Psoas muscle (tissue), 8 donors: ENCODE results near the gene ING4. TPM values are rescaled to one million over a fixed set of nuclear protein-coding genes. Genes with fewer than 3 reads are reported as not detected.

Source experiments
- ATAC-seq, 4 donors: fragments of 200-7000 bp; cut with Tn5 transposase; one replicate each; pipeline ENCODE4 v1.9.1; 2020; ENCODE audit warnings: moderate library complexity in 3 of 4, mild to moderate bottlenecking in 2 of 4
- DNase-seq, 2 donors: peaks; one replicate each; pipeline ENCODE4 v3.0.0-alpha.2; 2020
- H3K27ac ChIP-seq: fragments of 200-600 bp; one replicate; pipeline ENCODE4 v1.8.0; 2022
- H3K27me3 ChIP-seq, 3 donors: fragments of 200-600 bp in 1 of 3; one replicate each; pipeline versions ENCODE4 v1.6.1 to v1.8.0; 2013 to 2022; ENCODE audit warnings: low read length in 2 of 3, mild to moderate bottlenecking in 2 of 3, moderate library complexity in 1 of 3; ENCODE audit not compliant: insufficient read depth in 3 of 3
- H3K36me3 ChIP-seq, 2 donors: fragments of 200-600 bp in 1 of 2; one replicate each; pipeline versions ENCODE4 v1.6.1 to v1.8.0; 2013 to 2022; ENCODE audit warnings: low read depth in 1 of 2, mild to moderate bottlenecking in 1 of 2, moderate library complexity in 1 of 2; ENCODE audit not compliant: insufficient read depth in 1 of 2
- H3K4me1 ChIP-seq: fragments of 200-600 bp; one replicate; pipeline ENCODE4 v1.8.0; 2022
- H3K4me3 ChIP-seq: fragments of 200-600 bp; one replicate; pipeline ENCODE4 v1.8.0; 2022; ENCODE audit warnings: mild to moderate bottlenecking
- H3K9me3 ChIP-seq: fragments of 200-600 bp; one replicate; pipeline ENCODE4 v1.8.0; 2022
- WGBS, 3 donors: extraction: QIAGEN DNeasy Blood & Tissue Kit; methylation state at CpG; one replicate each; pipeline versions ENCODE4 v1.1.6 to v1.1.7; 2013; 5-methylcytosine and 5-hydroxymethylcytosine counted together
- intact Hi-C, 2 donors: fragments of 100-400 bp; cut with DNase I; formaldehyde crosslinking; loops; one replicate each; pipeline versions ENCODE4 v1.11.0 to v1.14.2; 2022
- polyA plus RNA-seq, 3 donors: library from polyadenylated mRNA; stranded (reverse); fragments of 200-250 nt; gene quantifications; one replicate each; pipeline ENCODE4 v1.2.3, GENCODE V29; 2013
- total RNA-seq, 4 donors: library from RNA; stranded (reverse); fragmentation: NEBNext Ultra II Directional in 2 of 4; extraction: Animal tissue kit (Norgen Biotek cat#: 25700) in 2 of 4; gene quantifications; one replicate each; pipeline versions ENCODE4 v1.2.1 to v1.2.4, GENCODE V29; 2021 to 2023
- TF ChIP-seq, protein P1 (sequence below): fragments of 200-600 bp; IDR thresholded peaks from one replicate; pipeline ENCODE4 v1.8.0; 2022; ENCODE audit warnings: antibody characterized with exemption
- donor health status: healthy with polysubstance abuse.
- donor health status: DM: no; HTN: no; CAD: no; lungs with moderate emphysema.
- donor health status: Bipolar disorder and iron deficiency.
- donor health status: healthy.
- donor health status: DM: yes; HTN: yes; CAD: no.
- donor health status: DM: no; HTN: no; CAD: no.
- donor health status: DM: no; HTN: no; CAD: no.
- donor health status: DM: yes; HTN: yes; CAD: no.

The ING4 gene
- total and polyA plus RNA-seq, 7 donors = 12.7 to 35.6 (median 20.7) TPM

DNA sequence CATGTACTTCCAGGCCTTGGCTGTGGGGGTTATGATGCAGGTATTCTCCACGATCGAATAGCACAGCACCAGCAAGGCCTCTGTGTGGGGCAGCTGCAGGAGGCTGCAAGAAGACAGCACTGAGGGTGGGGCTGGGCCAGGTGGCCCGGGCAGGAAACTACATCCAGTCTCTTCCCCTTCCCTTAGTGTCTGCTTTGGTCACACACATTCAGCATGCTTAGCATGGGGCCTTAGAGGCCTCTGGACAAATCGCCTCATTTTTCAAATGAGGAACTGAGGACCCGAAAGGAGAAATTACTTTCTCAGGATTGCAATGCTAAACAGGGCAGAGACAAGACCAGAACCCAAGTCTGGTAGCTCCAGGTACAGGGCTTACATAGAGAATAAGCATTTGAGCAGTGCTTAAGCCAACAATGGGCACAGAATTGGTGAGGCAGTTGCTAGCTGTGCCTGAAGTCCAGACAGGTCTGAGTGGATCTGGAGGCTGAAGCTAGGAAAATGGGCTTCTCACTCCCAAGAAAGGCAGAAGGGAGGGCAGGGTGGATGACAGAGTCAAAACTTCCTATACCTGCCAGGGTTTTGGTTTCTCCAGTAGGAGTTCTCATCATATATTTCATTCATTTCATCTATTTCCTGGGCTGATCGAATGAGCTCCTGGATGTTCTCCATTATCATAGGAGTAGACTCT, 19.2 kb downstream of the ING4 start:
- 78 to 85% (median 83%) methylated on average over 6 of the region's 6 CpGs for WGBS, 3 donors
- no peak for ATAC-seq
- H3K9me3 ChIP-seq = no peaks in the 10 kb centered on the region
- H3K4me3 ChIP-seq = no peak overlapping the region
- H3K36me3 ChIP-seq = peaks cover 0 to 10% of the 10 kb centered on the region in 2 donors
- no peak overlapping the region for H3K27ac ChIP-seq
- H3K27me3 ChIP-seq = no peaks in the 10 kb centered on the region
- TF ChIP-seq, protein P1, sequence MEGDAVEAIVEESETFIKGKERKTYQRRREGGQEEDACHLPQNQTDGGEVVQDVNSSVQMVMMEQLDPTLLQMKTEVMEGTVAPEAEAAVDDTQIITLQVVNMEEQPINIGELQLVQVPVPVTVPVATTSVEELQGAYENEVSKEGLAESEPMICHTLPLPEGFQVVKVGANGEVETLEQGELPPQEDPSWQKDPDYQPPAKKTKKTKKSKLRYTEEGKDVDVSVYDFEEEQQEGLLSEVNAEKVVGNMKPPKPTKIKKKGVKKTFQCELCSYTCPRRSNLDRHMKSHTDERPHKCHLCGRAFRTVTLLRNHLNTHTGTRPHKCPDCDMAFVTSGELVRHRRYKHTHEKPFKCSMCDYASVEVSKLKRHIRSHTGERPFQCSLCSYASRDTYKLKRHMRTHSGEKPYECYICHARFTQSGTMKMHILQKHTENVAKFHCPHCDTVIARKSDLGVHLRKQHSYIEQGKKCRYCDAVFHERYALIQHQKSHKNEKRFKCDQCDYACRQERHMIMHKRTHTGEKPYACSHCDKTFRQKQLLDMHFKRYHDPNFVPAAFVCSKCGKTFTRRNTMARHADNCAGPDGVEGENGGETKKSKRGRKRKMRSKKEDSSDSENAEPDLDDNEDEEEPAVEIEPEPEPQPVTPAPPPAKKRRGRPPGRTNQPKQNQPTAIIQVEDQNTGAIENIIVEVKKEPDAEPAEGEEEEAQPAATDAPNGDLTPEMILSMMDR = no peak
- DNase-seq = no peak
- no peaks in the 10 kb centered on the region for H3K4me1 ChIP-seq
- intact Hi-C loops = no loop called here

DNA sequence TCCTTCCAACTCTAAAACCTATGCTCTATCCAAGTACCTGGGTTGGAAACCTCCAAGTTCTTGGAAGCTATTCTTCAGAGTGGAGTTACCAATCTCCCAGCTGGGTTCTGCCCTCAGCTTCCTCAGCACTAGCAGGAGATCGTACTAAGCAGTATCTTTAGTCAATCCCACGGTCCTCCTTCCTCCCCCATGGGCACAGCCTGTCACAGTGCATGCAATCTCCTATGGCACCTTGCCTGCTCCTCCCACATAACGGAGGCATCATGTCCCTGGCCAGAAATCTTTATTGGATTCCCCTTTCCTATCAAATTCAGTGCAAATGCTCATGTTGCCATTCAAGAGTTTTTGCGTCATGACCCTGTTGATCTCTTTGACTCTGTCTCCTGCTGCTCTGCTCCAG, 21.8 kb downstream of the ING4 start:
- Histone ChIP-seq H3K27ac (no peak overlapping the region), H3K36me3 (no peaks in the 10 kb centered on the region), H3K9me3 (no peaks in the 10 kb centered on the region), H3K4me1 (no peaks in the 10 kb centered on the region), H3K4me3 (no peak overlapping the region), H3K27me3 (no peaks in the 10 kb centered on the region)
- intact Hi-C loops = no loop called here
- TF ChIP-seq, protein P1 = no peak
- 47 to 56% (median 53%) methylated on average over 4 of the region's 4 CpGs for WGBS, 3 donors
- DNase-seq (no peak), ATAC-seq (no peak)

DNA sequence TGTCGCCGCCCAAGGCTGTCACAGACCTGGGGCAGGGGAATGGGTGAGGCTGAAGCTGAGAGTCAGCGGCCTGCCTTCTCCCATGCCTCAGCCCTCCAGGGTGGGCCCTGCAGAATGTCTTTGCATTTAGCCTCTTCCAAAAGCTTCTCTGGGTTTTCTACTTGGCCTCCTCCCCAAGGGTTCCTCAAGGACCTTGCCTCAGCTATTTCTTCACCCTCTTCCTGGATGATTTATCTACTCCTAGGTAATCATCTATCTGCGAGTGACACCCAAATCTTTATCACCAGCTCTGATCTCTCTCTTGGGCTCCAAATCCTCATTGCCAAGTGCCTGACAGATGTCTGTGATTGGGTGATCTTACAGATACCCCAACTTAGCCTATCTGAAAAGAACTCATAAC, 22.4 kb downstream of the ING4 start:
- intact Hi-C loops = no loop called here
- DNase-seq (no peak), ATAC-seq (no peak)
- H3K27me3 ChIP-seq = peaks cover 0 to 3% (median 0%) of the 10 kb centered on the region in 3 donors
- H3K4me3 ChIP-seq = no peak overlapping the region
- H3K27ac ChIP-seq = no peak overlapping the region
- H3K9me3 ChIP-seq = no peaks in the 10 kb centered on the region
- H3K4me1 ChIP-seq = no peaks in the 10 kb centered on the region
- TF ChIP-seq, protein P1 = no peak
- WGBS, 3 donors = 92 to 93% (median 92%) methylated on average over 4 of the region's 4 CpGs
- no peaks in the 10 kb centered on the region for H3K36me3 ChIP-seq

DNA sequence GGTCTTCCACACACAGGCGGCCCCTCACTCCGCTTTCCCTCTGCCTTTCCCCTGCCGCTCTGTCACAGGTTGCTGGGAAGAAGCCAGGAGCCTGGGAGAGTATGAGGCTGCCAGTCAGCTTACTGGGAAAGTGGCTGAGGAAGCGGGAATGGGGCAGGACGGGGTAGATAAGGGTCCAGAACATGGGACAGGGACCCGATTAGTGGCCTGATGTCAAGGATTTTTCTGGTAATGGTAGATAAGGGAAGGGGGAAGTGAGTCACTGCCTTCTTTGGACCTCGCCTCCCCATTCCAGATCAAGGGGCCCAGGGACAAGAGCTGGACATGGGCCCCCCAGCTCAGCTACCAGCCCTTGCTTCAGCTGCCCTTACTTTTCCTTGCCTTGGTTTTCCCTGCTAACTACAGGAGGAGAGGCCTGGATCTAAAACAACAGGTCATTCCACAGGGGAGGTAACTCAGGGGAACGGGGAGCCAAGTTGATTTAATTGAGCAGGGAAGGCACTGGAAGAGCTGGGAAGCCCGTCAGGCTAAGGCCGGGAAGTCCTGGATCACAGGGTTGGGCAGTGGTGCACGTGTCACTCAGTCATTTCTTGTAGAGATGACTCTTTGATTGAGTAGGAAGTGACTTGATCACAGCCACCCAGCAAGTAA, 23.6 kb downstream of the ING4 start:
- DNase-seq = peak in 1 of 2 donors; percentile 18
- intact Hi-C loops = no loop called here
- H3K4me1 ChIP-seq = no peaks in the 10 kb centered on the region
- TF ChIP-seq, protein P1 = no peak
- WGBS, 3 donors = 74 to 76% (median 75%) methylated on average over 11 of the region's 11 CpGs
- H3K27me3 ChIP-seq = peaks cover 0 to 3% (median 0%) of the 10 kb centered on the region in 3 donors
- no peaks in the 10 kb centered on the region for H3K9me3 ChIP-seq
- no peak for ATAC-seq
- no peak overlapping the region for H3K4me3 ChIP-seq
- no peak overlapping the region for H3K27ac ChIP-seq
- H3K36me3 ChIP-seq = no peaks in the 10 kb centered on the region
